NCI-H187 treated with DMSO at 0.1 percent for 48 hours (cell line): ENCODE data around the gene ZNF200.
"Not testable (repeated sequence)": the region's sequence is repeated elsewhere in the genome, so short reads cannot be mapped to it uniquely, and the experiment has no call there.

Experiments
- DNase-seq: peaks from one replicate; lab custom pipeline; 2025; lab: John Stamatoyannopoulos, UW

Gene ZNF200

DNA sequence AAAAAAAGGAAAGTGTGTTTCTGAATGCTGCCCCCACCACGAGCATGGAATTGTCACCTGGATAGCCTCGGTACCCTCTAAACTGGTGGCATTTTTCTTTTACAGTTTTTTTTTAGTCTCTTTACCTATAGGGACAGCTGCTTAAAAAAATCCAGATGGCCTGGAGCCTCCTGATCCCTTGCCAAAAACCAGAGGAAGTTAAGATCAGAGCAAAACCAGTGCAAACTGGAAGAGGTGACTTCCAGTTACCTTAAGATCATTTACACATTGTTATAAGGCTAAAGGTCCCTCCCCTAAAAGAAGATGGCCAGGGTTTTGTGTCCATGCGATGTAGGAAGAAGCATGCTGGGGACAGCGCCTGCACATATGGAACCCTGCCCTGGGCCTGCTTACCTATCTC, 18.0 kb upstream of the ZNF200 start:
- DNase-seq: no peak

DNA sequence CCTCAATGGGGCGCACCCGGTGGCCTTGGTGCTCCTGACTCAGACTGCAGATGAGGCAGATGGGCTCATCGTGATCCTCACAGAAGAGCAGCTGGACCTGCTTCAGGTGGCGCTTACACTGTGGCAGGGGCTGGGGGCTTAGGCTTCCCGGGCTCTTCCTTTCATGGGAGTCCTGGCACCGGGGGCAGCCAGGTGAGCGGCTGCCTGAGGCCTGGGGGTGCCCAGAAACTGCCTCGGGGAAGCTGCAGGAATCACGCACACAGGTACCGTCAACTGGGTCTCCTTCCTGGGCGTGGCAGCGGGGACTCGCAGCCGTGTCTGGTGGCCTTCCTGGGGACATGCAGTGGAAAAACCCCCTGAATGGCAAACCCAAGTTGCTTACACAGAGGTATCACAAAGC, 14.5 kb upstream of the ZNF200 start:
- DNase-seq: no peak

DNA sequence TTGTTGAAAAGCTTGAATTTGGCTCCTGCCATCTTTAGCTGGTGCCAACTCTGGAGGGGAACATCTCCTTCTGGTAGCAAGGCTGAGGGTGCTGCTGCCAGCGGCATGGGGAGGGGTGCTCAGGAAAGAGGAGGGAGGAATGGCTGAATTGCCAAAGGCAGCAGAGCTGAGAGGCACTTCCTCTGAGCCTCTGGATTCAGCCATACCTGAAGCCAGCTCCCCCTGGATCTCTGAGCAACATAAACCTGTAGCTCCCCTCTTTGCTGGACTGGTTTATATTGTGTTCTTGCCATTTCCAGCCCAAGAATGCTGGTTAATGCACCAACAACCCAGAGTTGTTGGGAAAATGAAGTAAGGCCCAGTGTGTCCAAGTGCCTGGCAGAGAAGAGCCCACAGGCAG, 14.1 kb upstream of the ZNF200 start:
- no peak for DNase-seq

DNA sequence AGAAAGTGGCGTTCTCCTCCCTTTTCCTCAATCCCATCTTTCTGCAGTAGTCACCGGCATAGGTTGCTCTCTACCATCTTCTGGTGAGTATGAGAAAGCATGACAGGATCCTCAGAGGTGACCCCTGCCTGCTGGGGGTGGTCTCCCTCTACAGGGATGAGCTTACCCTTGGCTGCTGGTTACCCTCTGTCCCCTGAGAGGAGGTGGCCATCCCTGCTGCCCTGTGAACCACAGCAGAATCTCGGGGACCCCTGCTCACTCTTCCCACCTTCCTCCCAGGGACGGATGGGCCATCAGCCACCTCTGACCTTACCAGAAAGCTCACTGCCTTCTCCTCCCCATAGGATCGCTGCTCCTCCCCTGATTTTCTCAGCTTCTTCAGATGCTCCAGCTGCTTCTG, 13.6 kb upstream of the ZNF200 start:
- no peak for DNase-seq

DNA sequence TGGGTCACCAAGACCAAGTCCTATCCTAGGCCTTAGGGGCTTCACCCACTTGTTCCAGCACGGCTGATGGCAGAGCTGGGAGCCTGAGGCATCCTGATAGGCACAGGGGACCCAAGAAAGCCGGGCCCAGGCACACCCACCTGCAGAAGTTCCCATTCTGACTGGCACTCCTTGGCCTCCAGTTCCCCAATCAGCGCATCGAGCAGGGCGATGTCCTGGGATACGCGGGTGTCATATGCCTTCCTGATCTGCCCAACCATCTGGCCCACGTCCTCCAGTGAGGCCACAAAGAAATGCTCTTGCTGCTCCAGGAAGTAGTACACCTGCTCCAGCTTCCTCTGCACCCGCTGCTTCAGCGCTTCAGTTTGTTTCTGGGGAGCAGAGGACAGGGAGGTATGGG, 11.9 kb upstream of the ZNF200 start:
- no peak for DNase-seq

DNA sequence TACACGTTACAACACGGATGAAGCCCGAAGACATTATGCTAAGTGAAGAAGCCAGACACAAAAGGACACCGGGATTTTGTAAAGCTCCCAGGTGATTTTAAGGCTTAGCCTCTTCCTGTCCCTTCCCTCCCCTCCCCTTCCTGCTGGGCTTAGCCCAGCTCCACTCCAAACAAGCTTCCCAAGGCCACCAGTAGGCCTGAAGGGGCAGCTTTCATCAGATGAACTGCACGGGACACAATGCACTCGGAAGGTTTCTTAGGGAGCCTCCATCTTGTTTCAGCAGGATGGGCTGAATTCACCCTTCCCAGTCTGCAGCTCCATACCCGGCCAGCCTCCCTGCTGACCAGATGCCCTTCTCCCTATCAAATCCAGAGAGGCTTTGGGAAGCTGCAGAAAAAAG, 11.0 kb upstream of the ZNF200 start:
- no peak for DNase-seq

DNA sequence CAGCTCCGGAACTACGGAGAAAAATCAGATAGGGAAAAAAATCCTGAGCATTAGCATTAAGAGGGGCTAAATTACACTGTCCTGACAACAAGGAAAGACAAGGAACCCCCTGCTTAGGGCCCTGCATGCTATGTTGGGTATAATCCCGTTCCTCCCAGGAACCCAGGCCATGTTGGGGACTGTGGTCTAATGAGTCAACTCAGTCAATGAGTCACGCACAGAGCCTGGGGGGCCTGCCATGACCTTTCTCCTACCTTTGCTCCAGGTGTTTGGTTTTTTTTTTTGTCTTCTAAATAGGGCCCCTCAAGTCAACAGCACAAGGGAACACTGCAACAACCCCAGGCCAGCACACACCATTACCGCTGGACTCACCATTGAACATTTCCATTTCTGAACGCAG, 8.9 kb upstream of the ZNF200 start:
- DNase-seq: no peak

DNA sequence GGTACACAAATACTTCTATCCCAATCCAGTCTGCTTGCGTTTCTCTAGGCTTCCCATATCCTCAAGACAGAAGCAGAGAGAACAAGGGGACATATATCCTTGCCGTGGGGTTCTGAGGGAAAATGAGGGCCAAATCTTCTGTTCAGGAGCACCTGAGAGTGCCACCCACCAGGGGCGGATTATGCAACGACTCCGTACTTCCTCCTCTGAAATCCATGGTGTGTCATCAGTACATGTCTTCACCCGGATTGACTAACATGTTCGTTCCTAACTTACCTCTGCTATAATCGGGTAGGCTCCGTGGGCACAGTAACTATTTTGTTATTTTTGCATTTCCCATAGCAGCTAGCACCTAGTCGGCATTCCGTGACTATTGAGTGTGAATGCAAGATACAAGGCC, 7.8 kb upstream of the ZNF200 start:
- no peak for DNase-seq

DNA sequence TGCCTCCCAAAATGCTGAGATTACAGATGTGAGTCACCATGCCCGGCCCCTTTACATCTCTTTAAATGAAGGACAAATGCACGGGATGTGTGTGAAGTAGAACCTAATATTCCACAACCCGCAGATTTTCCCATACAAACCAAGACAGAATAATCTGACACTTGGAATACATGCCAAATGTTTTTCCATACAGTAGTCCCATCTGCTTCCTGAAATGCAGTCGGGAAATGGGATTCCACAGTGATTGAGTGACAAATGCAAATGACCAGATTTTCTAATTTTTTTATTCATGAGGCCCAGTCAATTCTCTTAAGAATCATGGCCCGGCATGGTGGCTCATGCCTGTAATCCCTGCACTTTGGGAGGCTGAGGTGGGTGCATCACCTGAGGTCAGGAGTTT, 6.8 kb upstream of the ZNF200 start:
- DNase-seq: no peak

DNA sequence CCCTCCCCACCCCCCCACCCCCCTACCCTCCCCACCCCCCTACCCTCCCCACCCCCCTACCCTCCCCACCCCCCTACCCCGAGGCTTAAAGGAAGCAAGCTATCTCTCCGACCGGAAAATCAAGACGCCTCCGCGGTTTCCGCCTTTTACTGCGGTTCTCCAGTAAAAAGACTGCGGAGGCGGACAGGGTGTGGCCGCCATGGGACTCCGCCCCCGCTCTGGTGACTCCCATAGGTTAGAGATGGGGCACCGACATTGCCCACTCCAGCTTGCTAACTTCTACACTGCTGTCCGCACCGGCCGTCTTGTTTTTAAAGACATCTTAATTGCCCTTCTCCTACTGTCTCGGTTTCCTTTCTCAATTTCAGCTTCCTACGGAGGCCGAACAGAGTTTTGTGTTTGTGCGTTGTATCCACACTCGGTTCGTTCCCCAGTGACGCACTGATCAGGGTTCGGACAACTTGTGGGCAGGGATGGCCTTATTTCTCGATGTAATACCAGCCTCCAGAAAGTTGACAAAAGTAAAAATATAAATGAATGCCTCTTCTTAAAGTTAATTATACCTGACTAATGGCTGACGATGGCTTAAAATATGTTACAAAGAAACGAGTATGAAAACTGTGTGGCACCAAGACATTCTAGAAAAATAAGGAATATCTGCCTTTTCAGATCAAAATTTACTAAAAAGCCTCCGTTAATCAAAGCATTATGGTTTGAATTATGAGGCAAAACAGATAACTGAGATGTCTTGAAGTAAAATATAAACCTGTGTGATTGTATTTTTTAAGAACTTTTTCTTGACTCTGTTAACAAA, 1.1 kb upstream of the ZNF200 start:
- DNase-seq: no peak

DNA sequence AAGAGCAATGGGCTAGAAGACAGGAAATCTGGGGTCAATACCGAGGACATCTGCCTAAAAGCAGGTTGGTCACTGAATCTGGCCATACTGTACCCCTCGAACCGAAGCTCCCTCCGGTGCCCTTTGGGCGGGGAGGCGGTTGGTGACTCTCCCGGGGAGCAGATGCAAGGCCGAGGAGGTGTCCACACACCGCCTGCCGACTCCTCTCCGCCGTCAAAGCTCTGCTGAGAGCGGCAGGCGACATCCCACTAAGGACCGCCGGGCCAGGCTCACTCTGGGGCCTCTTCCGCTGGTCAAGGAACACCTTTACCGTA, 458 bp downstream of the ZNF200 start:
- no peak for DNase-seq

DNA sequence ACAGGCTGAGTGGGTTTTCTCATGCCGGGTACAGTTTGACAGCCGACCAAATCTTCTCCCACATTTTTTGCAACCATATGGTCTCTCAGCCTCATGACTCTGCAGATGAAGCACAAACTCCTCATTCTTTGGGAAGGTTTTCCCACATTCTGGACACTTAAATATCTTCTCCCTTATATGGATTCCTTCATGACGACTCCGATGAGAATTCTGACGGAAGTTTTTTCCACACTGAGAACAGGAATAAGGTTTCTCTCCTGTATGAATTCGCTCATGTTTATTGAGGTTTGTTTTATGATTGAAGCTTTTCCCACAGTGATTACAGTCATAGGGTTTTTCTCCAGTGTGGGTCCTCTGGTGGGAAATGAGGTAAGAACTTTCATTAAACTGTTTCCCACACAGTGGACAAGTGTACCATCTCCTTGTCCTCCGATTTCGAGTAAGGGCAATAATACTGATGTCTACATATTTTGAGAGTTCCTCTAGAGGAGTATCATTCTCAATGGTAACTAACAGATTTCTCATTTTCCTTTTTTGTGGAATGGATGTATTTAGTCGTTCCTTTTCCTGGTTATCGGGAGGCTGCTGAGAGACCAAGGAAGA, 10.9 kb downstream of the ZNF200 start:
- DNase-seq: no peak

DNA sequence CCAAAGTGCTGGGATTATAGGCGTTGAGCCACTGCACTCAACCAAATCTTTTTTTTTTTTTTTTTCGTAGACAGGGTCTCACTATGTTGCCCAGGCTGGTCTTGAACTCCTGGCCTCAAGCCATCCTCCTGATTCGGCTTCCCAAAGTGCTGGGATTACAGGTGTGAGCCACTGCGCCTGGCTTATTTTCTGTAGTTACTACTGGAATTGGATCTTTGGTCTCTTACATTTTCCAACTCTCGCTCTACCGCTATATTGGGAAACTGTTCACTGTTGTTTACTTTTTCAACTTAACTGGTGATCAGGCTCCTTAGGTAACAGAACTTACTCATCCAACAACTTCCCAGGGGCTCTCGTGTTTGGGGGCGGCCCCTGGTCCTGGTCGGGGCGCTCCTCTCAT, 14.1 kb downstream of the ZNF200 start:
- no peak for DNase-seq

DNA sequence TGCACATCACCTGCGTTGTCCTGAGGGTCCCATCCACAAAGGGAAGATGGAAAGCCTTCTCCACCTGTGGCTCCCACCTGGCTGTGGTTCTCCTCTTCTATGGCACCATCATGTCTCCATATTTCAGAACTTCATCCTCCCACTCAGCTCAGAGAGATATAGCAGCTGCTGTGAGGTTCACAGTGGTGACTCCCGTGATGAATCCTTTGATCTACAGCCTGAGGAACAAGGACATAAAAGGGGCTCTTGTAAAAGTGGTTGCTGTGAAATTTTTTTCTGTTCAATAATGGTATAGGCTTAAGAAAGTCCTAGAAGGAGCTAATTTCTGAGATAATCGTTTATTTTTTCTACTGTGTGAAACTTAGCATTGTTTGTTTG, 18.7 kb downstream of the ZNF200 start:
- no peak for DNase-seq

DNA sequence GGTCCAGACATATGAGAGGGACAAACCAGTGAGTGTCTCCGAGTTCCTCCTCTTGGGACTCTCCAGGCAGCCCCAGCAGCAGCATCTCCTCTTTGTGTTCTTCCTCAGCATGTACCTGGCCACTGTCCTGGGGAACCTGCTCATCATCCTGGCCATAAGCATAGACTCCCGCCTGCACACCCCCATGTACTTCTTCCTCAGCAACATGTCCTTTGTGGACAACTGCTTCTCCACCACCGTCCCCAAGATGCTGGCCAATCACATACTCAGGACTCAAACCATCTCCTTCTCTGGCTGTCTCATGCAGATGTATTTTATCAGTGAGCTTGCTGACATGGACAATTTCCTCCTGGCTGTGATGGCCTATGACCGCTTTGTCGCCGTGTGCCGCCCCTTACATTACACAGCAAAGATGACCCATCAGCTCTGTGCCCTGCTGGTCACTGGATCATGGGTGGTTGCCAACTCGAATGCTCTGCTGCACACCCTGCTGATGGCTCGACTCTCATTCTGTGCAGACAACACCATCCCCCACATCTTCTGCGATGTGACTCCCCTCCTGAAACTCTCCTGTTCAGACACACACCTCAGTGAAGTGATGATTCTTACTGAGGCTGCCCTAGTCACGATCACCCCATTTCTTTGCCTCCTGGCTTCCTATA, 19.2 kb downstream of the ZNF200 start:
- DNase-seq: no peak

DNA sequence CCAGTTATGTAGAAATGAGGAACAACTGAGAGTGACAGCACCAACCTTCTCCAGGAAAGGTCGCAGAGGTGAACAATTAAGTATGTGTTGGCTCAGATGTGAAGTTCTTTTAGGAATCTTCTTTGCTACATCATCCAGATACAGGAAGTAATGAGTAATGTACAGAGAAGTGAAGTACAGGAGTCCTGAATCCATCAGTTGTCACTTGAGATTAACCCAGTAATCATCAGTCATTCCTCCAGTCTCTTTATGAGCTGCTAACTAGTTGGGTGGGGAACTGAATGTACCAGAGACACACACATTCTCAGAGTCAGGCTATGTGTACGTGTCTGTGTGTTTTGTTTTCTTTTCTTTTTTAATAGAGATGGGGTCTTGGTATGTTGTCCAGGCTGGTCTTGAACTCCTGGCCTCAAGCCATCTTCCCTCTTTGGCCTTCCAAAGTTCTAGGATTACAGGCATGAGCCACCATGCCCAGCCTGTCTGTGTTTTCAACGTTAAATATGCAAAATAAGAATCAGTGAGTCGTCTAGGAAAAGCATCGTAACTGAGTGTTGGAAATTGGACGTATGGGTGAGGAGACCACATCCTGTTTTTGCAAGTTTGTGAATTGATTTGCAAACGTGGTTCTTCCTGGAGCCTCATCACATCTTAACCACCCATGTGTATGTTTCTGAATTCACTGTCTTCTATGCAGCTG, 19.9 kb downstream of the ZNF200 start:
- no peak for DNase-seq

DNA sequence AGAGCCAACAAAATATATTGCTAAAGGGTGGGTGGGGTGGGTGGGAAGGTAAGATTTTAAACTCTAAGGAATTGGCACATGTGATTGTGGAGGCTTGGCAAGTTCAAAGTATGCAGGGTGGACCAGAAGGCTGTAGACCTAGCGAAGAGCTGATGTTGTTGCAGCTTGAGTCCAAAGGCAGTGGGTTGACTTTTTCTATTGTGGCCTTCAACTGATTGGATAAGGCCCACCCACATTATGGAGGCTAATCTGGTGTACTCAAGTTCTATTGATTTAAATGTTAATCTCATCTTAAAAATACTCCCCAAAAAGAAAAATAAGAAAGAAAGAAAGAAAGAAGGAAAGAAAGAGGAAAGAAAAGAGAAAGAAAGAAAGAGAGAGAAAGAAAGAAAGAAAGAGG, 22.4 kb downstream of the ZNF200 start:
- DNase-seq: no peak

DNA sequence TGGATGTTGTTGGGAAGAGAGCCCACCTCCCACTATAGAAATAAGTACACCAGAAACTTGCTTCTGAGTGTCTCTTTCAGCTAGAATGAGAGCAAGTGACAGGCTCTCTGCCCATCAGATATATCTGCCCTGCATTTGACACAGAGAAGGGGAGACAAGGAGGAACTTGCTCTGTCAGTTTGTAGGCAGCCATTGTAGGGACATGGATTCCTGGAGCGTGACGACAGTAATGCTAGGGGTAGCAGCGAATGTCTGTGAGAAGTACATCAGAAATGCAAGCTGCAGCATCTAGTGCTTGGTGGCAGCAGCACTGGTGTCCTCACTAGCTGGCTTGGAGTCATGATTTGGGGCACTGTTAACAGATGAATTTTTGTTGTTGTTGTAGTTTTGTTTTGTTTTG, 23.0 kb downstream of the ZNF200 start:
- DNase-seq: no peak

DNA sequence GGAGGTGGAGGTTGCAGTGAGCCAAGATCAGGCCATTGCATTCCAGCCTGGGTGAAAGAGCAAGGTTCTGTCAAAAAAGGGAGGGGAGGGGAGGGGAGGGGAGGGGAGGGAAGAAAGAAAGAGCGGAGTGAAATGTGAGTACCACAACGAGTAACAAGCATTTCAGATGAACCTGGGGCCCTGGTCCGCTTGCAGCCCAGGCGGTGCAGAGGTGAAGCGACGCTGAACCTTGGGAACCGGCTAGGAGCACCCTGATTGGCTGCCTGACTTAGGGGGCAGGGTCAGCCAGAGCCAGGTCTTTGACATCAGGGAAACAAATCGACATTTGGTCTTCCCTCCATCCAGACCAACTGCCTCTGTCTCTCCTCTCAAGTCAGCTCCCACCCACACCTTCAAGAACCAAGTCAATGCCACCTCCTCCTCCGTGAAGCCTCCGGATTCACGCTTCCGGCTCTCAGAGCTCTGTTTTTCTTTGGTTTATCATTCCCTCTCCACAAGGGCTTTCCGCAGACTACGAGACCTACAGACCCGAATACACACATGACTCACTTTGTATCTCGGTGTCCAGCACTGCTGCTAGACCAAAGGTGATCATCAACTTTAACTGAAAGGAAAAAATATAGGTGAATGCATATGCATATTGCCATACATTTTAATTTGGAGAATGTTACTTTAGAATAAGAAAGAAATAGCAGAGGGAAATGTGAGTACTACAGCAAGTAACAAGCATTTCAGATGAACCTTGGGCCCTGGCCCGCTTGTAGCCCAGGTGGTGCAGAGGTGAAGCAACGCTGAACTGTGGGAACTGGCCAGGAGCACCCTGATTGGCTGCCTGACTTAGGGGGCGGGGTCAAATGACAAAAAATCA, 27.6 kb downstream of the ZNF200 start:
- DNase-seq: no peak

DNA sequence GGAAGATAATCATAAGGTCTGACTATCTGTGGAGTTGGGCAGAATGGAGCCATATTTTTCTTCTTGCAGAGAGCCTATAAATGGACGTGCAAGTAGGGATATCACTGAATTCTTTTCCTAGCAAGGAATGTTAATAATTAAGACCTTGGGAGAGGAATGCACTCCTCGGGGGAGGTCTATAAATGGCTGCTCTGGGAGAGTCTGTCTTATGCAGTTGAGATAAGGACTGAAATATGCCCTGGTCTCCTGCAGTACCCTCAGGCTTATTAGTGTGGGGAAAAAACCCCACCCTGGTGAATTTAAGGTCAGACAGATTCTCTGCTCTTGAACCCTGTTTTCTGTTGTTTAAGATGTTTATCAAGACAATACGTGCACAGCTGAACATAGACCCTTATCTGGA, 29.0 kb downstream of the ZNF200 start:
- not testable (repeated sequence) for DNase-seq

DNA sequence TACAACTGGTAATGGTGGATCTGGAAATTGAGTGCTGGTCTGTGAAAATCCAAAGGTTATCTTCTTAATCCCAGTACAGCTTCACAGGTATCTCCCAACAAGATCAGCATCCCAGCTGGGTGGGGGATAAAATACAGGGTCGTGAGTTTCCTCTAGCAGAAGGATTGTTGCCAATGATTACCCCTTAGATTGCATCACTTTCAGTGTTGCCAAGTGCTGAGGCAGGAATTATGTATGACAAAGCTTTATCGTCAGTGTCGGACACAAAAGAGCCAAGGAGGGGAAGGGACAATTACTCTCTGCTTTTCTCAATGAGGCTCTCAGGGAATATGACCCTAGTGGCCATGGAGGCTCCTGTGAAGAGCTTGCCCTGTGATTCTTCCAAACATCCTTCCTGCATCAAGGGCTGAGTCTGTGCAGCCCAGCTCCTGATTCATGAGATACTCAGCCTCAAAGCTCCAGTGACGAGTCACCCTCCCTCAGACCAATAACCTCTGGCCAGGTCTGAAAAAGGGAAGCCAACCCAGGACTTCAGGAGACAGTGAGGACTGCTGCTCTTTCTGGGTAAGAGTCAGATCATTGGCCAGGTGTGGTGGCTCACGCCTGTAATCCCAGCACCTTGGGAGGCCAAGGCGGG, 31.9 kb downstream of the ZNF200 start:
- DNase-seq: no peak
